Kasumi-1 (cell line): ENCODE data around the gene ALOX15B.

Experiments used
- DNase-seq, 2 experiments: peaks; one replicate each; lab custom pipeline; 2025; lab: John Stamatoyannopoulos, UW

Gene ALOX15B, protein sequence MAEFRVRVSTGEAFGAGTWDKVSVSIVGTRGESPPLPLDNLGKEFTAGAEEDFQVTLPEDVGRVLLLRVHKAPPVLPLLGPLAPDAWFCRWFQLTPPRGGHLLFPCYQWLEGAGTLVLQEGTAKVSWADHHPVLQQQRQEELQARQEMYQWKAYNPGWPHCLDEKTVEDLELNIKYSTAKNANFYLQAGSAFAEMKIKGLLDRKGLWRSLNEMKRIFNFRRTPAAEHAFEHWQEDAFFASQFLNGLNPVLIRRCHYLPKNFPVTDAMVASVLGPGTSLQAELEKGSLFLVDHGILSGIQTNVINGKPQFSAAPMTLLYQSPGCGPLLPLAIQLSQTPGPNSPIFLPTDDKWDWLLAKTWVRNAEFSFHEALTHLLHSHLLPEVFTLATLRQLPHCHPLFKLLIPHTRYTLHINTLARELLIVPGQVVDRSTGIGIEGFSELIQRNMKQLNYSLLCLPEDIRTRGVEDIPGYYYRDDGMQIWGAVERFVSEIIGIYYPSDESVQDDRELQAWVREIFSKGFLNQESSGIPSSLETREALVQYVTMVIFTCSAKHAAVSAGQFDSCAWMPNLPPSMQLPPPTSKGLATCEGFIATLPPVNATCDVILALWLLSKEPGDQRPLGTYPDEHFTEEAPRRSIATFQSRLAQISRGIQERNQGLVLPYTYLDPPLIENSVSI

GRCh38 chr17:8038954-8039610 is at the start of gene ALOX15B:
Gene ALOX15B (plus strand): TSS chr17:8039059. CDS start chr17:8039156, 97 bp downstream.
- no peak for DNase-seq

DNA sequence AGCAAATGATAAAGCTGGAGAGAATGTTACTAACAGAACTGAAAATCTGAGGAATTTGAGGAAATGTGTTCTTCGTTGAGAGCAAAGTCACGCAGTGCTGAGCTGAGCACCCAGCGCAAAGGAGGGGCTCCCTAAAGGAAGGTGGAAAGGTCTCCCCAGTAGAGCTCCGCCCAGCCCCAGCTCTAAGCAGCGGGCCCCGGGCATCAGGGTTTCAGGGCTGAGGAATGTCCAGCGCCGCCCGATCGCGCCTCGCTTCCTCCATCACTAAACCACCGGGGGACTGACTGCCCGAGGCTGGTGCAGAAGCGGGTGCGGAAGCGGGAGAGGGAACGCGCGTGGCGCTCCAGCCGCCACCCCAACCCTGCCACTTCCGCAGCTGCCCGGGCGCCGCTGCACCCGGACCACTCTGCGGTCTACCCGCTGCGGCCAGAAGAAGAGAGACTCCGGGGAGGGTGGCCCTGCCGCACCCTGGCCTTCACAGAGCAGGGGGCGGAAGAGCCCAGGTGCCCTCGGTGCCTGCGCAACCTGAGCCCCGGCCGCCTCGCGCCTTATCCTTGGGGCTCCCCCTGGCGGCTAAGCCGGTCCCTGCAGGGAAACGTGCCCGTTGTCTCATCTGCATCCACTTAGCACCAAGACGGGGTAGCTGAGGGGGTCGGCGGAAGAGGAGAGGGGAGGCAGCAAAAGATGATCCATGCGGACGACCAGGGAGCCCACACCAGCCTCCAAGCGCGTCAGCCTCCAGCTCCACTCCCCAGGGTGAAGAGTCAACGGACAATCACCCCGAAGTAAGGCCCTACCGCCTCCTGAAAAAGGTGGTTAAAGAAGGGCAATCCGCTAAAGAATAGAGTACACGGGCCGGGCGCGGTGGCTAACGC is 48.8 kb upstream of the ALOX15B start:
- DNase-seq, result peak; percentile 19 to 31

DNA sequence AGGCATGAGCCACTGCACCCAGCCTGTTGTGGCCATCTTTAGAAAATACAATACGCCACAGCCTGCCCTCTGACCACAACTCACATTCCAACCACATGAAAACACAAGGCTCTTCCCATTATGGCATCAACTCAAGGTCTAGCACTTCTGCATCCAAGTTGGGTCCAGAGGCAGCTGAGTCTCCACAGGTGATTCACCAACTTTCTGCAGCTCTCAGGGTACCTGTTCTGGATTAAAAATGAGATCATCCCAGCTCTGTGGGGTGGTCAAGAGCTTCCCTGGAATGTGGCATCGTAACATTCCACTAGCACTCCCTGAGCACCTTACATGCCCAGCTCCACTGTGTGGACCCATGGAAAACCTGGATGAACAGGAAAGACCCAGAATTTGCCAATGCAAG is 46.3 kb upstream of the ALOX15B start:
- no peak for DNase-seq

GRCh38 chr17:7992924-7993323 is 45.9 kb upstream of the ALOX15B start:
- no peak for DNase-seq

DNA sequence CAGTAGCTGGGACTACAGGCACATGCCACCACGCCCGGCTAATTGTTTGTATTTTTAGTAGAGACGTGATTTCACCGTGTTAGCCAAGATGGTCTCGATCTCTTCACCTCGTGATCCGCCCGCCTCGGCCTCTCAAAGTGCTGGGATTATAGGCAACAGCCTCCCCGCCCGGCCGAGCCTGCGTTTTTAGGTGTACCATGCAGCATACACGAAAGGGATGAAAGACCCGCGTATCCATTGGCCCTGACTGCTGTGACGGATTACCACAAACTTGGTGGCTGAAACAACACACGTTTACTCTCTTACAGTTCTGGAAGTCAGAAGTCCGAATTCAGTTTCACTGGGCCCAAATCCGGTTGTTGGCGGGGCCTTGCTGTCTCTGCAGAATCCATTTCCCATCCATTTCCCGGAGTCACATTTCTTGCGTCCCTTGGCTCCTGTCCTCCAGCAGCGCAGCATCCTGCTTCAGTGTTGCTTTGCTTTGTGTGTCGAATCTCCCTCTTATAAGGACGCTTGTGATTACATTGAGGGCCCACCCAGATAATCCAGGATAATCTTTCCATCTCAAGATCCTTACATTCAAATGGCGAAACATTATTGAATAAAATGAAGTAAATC is 44.8 kb upstream of the ALOX15B start:
- no peak for DNase-seq

- DNase-seq, result no peak
Measured at GRCh38 chr17:7995724-7996123, 43.1 kb upstream of the ALOX15B start.

- DNase-seq, result peak in 1 of 2 experiments; percentile 15
Measured at GRCh38 chr17:7997186-7997585, 41.7 kb upstream of the ALOX15B start.

GRCh38 chr17:8001976-8002720 is 36.7 kb upstream of the ALOX15B start, which contains the start of gene GUCY2D:
Gene GUCY2D (plus strand): TSS chr17:8002615. CDS start chr17:8003048, 433 bp downstream.
- DNase-seq, result no peak

DNA sequence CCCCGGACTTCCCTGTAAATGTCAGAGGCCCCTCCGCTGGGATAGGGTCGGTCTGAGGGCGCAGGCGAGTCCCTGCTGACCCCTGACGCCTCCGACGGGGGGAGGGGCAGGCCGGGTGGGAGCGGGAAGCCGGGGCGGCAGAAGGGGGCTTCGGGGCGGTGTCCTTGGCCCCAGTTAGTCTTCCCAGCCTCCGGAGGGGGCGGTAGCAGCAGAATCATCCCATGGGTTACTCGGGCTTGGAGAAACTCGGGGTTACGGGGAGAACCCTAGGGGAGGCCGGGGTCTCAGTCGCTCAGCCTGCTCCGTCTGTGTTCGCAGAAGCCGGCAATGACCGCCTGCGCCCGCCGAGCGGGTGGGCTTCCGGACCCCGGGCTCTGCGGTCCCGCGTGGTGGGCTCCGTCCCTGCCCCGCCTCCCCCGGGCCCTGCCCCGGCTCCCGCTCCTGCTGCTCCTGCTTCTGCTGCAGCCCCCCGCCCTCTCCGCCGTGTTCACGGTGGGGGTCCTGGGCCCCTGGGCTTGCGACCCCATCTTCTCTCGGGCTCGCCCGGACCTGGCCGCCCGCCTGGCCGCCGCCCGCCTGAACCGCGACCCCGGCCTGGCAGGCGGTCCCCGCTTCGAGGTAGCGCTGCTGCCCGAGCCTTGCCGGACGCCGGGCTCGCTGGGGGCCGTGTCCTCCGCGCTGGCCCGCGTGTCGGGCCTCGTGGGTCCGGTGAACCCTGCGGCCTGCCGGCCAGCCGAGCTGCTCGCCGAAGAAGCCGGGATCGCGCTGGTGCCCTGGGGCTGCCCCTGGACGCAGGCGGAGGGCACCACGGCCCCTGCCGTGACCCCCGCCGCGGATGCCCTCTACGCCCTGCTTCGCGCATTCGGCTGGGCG is 35.9 kb upstream of the ALOX15B start:
- DNase-seq, result no peak

- DNase-seq, result no peak
Measured at GRCh38 chr17:8003594-8004181, 35.2 kb upstream of the ALOX15B start.

- no peak for DNase-seq
Measured at GRCh38 chr17:8004899-8005298, 34.0 kb upstream of the ALOX15B start.

DNA sequence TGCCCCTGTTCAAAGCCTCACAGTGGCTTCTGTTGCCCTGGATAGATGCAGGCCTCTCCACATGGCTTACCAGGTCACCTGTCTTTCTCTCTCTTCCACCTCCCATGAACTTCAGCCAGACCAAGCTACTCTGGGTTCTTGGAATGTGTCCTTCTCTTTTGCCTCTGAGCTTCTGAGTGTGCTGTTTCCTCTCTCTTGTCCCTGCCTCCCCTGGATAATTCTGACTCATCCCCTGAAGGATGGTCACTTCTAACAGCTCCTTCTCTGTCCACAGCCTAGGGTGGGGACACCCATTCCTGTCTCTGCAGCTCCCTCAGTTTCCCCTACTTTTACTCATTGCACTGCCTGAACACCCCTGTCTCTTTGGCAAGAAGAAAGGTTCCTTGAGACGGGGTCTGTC is 33.5 kb upstream of the ALOX15B start:
- DNase-seq, result no peak

- DNase-seq, result no peak
Measured at GRCh38 chr17:8005967-8006730, 32.7 kb upstream of the ALOX15B start.

GRCh38 chr17:8006836-8007680 is 31.8 kb upstream of the ALOX15B start:
- DNase-seq, result no peak

DNA sequence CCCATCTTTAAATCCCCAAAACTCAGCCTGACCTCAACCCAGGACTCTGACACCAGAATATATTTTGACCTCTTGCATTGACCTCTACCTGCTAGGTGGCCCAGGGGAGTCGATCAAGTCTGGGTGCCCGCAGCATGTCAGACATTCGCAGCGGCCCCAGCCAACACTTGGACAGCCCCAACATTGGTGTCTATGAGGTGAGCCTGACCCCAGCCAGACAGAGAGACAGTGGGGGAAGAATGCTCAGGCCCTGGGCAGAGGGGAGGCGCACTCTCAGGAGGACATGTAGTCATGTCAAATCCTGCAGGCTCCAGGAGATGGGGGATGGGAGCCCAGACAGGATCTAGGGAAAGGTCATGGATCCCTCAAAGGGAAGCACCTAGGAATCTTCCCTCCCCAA is 31.0 kb upstream of the ALOX15B start:
- no peak for DNase-seq

GRCh38 chr17:8012045-8012580 is 26.7 kb upstream of the ALOX15B start:
- no peak for DNase-seq

- peak; percentile 22 to 32 for DNase-seq
Measured at GRCh38 chr17:8012996-8013640, 25.7 kb upstream of the ALOX15B start.
